Fibroblast of skin of left quadriceps (primary cell): ENCODE results near the gene KCNH4.

Experiments
- DNase-seq, 2 experiments: peaks; one replicate each; pipeline ENCODE4 v3.0.0-alpha.2; 2013; ENCODE audit warnings: low read depth in 2 of 2

KCNH4 gene

GRCh38 chr17:42117397-42118125 is 63.4 kb downstream of the KCNH4 start:
- no peak for DNase-seq

- DNase-seq: peak; percentile 49 to 55
These were observed 64.1 kb downstream of the KCNH4 start for GRCh38 chr17:42116705-42117396.

GRCh38 chr17:42114118-42114517 is 66.8 kb downstream of the KCNH4 start:
- no peak for DNase-seq

GRCh38 chr17:42113293-42114069 is 67.5 kb downstream of the KCNH4 start:
- no peak for DNase-seq

GRCh38 chr17:42112552-42113176 is 68.3 kb downstream of the KCNH4 start, which contains the start of gene DHX58:
Gene DHX58, minus strand, starts transcription at chr17:42112714. Its CDS starts 822 bp downstream, at chr17:42111892.
- peak; percentile 54 to 58 for DNase-seq

- DNase-seq: no peak
These were observed 68.9 kb downstream of the KCNH4 start for GRCh38 chr17:42111871-42112551.

GRCh38 chr17:42111265-42111636 is 69.7 kb downstream of the KCNH4 start:
- DNase-seq: no peak

GRCh38 chr17:42110301-42111264 is 70.4 kb downstream of the KCNH4 start:
- no peak for DNase-seq

- no peak for DNase-seq
These were observed 71.9 kb downstream of the KCNH4 start for GRCh38 chr17:42109086-42109485.

- peak in 1 of 2 experiments; percentile 23 for DNase-seq
These were observed 73.1 kb downstream of the KCNH4 start for GRCh38 chr17:42107597-42108576.

GRCh38 chr17:42107124-42107523 is 73.8 kb downstream of the KCNH4 start:
- DNase-seq: no peak
